Mucosa of rectum (tissue), 2 donors: Measurements from ENCODE around the gene TCHH.
"Not testable (repeated sequence)": the region's sequence is repeated elsewhere in the genome, so short reads cannot be mapped to it uniquely, and the experiment has no call there.

Experiments used
- H3K27ac ChIP-seq, 2 donors: one replicate each; pipeline ENCODE4 v1.7.0; 2013; ENCODE audit warnings: inconsistent platforms in 2 of 2, low read depth in 2 of 2, low read length in 2 of 2
- H3K27me3 ChIP-seq, 2 donors: one replicate each; pipeline ENCODE4 v1.7.0; 2013; ENCODE audit warnings: low read length in 2 of 2; ENCODE audit not compliant: control insufficient read depth in 2 of 2, insufficient read depth in 2 of 2
- H3K36me3 ChIP-seq, 2 donors: one replicate each; pipeline ENCODE4 v1.7.0; 2013; ENCODE audit warnings: low read length in 2 of 2; ENCODE audit not compliant: control insufficient read depth in 2 of 2, insufficient read depth in 2 of 2
- H3K4me1 ChIP-seq, 2 donors: one replicate each; pipeline ENCODE4 v1.7.0; 2013; ENCODE audit warnings: low read length in 2 of 2, mild to moderate bottlenecking in 1 of 2; ENCODE audit not compliant: control insufficient read depth in 2 of 2, insufficient read depth in 2 of 2
- H3K4me3 ChIP-seq, 2 donors: one replicate each; pipeline ENCODE4 v1.7.0; 2013; ENCODE audit warnings: low read length in 2 of 2
- H3K9ac ChIP-seq, 2 donors: one replicate each; pipeline ENCODE4 v1.7.0; 2013; ENCODE audit warnings: low read length in 2 of 2, low read depth in 1 of 2, mild to moderate bottlenecking in 1 of 2
- H3K9me3 ChIP-seq, 2 donors: one replicate each; pipeline ENCODE4 v1.7.0; 2013; ENCODE audit warnings: low read length in 2 of 2; ENCODE audit not compliant: control insufficient read depth in 2 of 2
- donor health status: healthy.
- donor health status: Normal muscosa, but diverticular disease.

Gene TCHH

GRCh38 chr1:152144674-152145183, 29.5 kb upstream of the TCHH start:
- H3K4me1 ChIP-seq, H3K9ac ChIP-seq, H3K36me3 ChIP-seq, H3K27me3 ChIP-seq, H3K4me3 ChIP-seq, H3K27ac ChIP-seq, H3K9me3 ChIP-seq: not testable (repeated sequence)

GRCh38 chr1:152143150-152143887, 28.1 kb upstream of the TCHH start:
- H3K36me3 ChIP-seq = no peaks in the 10 kb centered on the region
- H3K4me3 ChIP-seq = no peak overlapping the region
- no peak overlapping the region for H3K27ac ChIP-seq
- peaks cover 0 to 5% of the 10 kb centered on the region in 2 donors for H3K27me3 ChIP-seq
- H3K9ac ChIP-seq = no peak overlapping the region
- H3K4me1 ChIP-seq = no peaks in the 10 kb centered on the region
- peaks cover 0 to 6% of the 10 kb centered on the region in 2 donors for H3K9me3 ChIP-seq

- Histone ChIP-seq H3K4me1 (no peaks in the 10 kb centered on the region), H3K27ac (no peak overlapping the region), H3K4me3 (no peak overlapping the region), H3K9ac (no peak overlapping the region), H3K9me3 (no peaks in the 10 kb centered on the region), H3K27me3 (peaks cover 0 to 5% of the 10 kb centered on the region in 2 donors), H3K36me3 (no peaks in the 10 kb centered on the region)
Observed at GRCh38 chr1:152141971-152142584, 26.8 kb upstream of the TCHH start.

GRCh38 chr1:152137215-152137614, 22.0 kb upstream of the TCHH start:
- H3K4me1 ChIP-seq = no peaks in the 10 kb centered on the region
- H3K27ac ChIP-seq = no peak overlapping the region
- H3K27me3 ChIP-seq = peaks cover 0 to 5% of the 10 kb centered on the region in 2 donors
- no peak overlapping the region for H3K4me3 ChIP-seq
- no peak overlapping the region for H3K9ac ChIP-seq
- H3K36me3 ChIP-seq = no peaks in the 10 kb centered on the region
- H3K9me3 ChIP-seq = peaks cover 0 to 2% of the 10 kb centered on the region in 2 donors

- Histone ChIP-seq H3K9ac (no peak overlapping the region), H3K36me3 (no peaks in the 10 kb centered on the region), H3K4me1 (no peaks in the 10 kb centered on the region), H3K9me3 (peaks cover 0 to 7% of the 10 kb centered on the region in 2 donors), H3K4me3 (no peak overlapping the region), H3K27ac (no peak overlapping the region), H3K27me3 (peaks cover 6 to 8% of the 10 kb centered on the region in 2 donors)
Observed at GRCh38 chr1:152130186-152130585, 14.9 kb upstream of the TCHH start.

GRCh38 chr1:152127673-152128072, 12.4 kb upstream of the TCHH start:
- H3K36me3 ChIP-seq = no peaks in the 10 kb centered on the region
- H3K27ac ChIP-seq = no peak overlapping the region
- H3K9ac ChIP-seq = no peak overlapping the region
- peaks cover 9 to 10% of the 10 kb centered on the region in 2 donors for H3K27me3 ChIP-seq
- no peak overlapping the region for H3K4me3 ChIP-seq
- no peaks in the 10 kb centered on the region for H3K4me1 ChIP-seq
- H3K9me3 ChIP-seq = peaks cover 0 to 7% of the 10 kb centered on the region in 2 donors

- no peaks in the 10 kb centered on the region for H3K9me3 ChIP-seq
- no peaks in the 10 kb centered on the region for H3K4me1 ChIP-seq
- H3K9ac ChIP-seq = no peak overlapping the region
- H3K36me3 ChIP-seq = no peaks in the 10 kb centered on the region
- peaks cover 5 to 9% of the 10 kb centered on the region in 2 donors for H3K27me3 ChIP-seq
- H3K27ac ChIP-seq = no peak overlapping the region
- no peak overlapping the region for H3K4me3 ChIP-seq
Observed at GRCh38 chr1:152125834-152126443, 10.7 kb upstream of the TCHH start.

GRCh38 chr1:152118915-152119314, 3.7 kb upstream of the TCHH start:
- no peaks in the 10 kb centered on the region for H3K36me3 ChIP-seq
- H3K4me1 ChIP-seq = no peaks in the 10 kb centered on the region
- peaks cover 20 to 28% of the 10 kb centered on the region in 2 donors for H3K27me3 ChIP-seq
- H3K9ac ChIP-seq = no peak overlapping the region
- no peaks in the 10 kb centered on the region for H3K9me3 ChIP-seq
- no peak overlapping the region for H3K27ac ChIP-seq
- no peak overlapping the region for H3K4me3 ChIP-seq

- Histone ChIP-seq H3K27me3 (peaks cover 67 to 73% of the 10 kb centered on the region in 2 donors), H3K9ac (no peak overlapping the region), H3K4me3 (peak overlapping the region; percentile 20 to 66), H3K27ac (no peak overlapping the region), H3K9me3 (no peaks in the 10 kb centered on the region), H3K4me1 (peaks cover 23 to 36% of the 10 kb centered on the region in 2 donors), H3K36me3 (no peaks in the 10 kb centered on the region)
Observed at GRCh38 chr1:152112885-152113432, 2.3 kb downstream of the TCHH start.
